ENCODE measurements around the gene DOCK11. TPM values are rescaled to one million over a fixed set of nuclear protein-coding genes. Genes with fewer than 3 reads are reported as not detected.
"Not testable (repeated sequence)": the region's sequence is repeated elsewhere in the genome, so short reads cannot be mapped to it uniquely, and the experiment has no call there.

The DOCK11 gene
- polyA plus RNA-seq, 10 donors = 16.8 to 31.9 (median 26.0) TPM

DNA sequence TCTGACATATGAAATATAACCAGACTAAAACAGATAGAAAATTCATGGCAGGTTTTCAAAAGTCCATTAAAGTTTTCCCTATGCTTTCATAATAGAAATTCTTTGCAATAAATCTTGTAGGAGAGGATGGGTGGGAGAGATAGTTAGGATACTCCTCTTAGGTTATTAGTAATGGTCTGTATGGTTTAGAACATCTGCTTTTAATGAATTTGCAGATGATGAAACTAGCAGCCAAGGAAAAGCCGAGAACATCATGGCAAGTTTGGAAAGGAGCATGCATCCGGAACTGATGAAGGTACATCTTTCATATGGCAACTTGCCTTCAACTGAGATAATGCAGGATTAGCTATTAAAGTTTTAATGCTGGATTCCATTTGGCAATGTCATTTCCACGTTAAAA, 70.7 kb downstream of the DOCK11 start:
- DNase-seq = peak; percentile 27 to 63 (median 51)

DNA sequence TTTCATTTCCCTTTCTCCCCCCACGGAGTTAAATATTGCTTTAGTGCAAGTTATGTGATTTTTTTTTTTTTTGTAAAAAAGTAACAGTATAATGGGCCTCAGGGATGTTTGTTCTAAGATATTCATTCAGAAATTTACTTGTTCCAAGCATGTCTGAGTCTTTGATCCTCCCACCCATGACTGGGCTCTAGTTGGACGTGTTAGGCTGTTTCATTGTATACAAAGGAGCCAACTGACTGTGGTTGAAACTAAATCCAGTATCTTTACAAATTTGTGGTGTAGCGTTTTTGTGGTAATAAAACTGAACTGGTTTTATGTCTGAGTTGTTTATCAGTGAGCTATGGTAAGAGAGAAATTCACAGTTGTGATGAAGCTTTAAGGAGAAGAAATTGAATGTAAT, 74.1 kb downstream of the DOCK11 start:
- no peak for DNase-seq

DNA sequence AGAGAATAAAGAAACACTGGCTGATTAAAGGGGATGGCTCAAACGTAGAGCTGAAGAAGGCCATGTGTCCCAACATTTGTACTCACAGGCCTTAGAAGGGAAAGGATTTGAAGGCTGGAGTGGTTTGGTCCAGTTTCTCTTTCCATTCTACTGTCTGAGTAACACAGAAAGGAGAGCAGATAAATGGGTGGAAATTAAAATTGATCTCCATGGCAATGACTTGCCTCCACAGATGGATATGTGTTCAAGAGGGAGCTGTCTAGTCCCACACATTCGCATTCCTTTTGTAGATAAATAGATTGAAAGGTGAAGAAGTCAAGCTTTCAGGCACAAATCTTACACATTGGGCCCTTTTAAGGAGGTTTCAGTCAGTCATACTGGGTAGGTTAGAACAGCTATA, 74.6 kb downstream of the DOCK11 start:
- no peak for DNase-seq

DNA sequence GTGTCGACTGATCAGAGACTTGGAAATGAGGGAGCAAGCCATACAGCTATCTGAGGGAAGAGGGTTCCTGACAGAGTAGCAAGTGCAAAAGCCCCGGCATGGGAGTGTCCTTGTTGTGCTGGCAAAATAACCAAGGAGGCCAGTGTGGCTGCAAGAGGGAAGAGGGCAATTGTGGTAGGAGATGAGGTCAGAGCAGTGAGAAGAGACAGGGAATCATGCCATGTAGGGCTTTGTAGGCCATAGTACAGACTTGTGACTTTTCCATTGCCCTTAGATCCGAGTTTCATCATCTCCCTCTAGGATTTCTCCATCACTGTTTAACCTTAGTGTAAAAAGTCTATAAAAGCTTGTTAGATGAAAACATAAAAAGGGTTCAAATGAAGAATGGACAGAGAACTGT, 76.2 kb downstream of the DOCK11 start:
- no peak for DNase-seq

DNA sequence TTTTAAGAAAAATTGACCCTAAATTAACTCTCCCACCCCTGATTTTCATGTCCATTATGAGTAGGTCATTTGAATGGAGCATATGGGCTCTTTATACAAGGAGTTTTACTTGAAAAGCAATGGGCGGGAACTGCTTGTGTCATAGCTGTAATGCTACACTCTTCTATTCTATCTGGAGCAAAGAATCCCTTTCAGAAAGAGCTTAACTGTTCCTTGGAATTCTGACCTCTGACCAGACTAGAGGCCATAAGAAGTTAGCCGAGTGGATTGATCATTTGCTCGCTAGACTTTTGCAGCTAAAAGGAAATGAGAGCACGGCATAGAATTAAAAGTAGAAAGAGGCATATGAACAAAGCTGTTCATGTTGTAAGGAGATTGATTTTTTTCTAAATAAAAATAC, 79.1 kb downstream of the DOCK11 start:
- DNase-seq = no peak

GRCh38 chrX:118577041-118577440, 81.4 kb downstream of the DOCK11 start:
- no peak for DNase-seq

DNA sequence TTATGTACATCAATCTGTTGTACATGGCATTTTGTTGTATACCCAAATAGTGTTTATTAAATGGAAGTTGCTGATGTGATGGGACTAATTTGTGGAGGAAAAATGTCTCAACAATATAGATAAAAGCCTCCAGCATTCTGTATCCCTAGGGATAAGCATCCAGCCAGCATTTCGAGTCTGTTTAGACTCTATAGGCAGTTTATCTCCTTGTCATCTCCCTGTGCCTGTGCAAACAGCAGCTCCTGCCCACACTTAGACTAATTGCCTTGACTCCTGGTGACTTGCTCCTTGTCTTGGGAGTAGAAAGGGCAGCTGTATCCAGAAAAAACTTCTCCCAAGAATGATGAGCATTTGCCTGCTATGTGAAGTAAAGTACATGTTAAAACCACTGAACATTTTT, 83.8 kb downstream of the DOCK11 start:
- DNase-seq = no peak

DNA sequence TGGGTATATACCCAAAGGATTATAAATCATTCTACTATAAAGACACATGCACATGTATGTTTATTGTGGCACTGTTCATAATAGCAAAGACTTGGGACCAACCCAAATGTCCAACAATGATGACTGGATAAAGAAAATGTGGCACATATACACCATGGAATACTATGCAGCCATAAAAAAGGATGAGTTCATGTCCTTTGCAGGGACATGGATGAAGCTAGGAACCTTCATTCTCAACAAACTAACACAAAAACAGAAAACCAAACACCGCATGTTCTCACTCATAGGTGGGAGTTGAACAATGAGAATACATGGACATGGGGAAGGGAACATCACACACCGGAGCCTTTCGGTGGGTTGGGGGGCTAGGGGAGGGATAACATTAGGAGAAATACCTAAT, 87.3 kb downstream of the DOCK11 start:
- not testable (repeated sequence) for DNase-seq

DNA sequence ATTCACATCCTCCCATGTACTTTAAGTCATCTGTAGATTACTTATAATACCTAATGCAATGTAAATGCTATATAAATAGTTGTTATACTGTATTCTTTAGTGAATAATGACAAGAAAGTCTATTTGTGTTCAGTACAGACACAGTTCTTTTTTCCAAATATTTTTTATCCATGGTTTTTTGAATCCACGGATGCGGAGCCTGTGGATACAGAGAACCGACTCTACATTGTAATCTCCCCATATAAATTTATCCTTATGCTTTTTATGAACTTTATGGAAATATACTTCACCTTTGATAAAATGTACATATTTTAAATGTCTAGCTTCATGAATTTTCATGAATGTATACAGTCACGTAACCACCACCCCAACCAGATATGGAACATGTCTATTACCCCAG, 88.2 kb downstream of the DOCK11 start:
- DNase-seq = no peak

DNA sequence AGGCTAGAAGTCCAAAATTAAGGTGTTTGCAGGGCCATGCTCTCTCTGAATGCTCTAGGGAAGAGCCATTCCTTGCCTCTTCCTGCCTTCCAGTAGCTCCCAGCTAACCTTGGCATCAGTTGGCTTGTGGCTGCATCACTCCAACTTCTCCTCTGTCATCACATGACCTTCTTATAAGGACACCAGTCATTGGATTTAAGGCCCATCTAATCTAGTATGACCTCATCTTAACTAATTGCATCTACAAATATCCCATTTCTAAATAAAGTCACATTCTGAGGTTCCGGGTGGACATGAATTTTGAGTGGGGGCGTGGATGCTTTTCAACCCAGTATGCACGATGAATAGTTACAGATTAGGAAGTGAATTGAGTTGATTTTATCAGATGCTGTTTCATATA, 89.7 kb downstream of the DOCK11 start:
- DNase-seq = no peak

GRCh38 chrX:118586206-118586605, 90.6 kb downstream of the DOCK11 start:
- DNase-seq = not testable (repeated sequence)

DNA sequence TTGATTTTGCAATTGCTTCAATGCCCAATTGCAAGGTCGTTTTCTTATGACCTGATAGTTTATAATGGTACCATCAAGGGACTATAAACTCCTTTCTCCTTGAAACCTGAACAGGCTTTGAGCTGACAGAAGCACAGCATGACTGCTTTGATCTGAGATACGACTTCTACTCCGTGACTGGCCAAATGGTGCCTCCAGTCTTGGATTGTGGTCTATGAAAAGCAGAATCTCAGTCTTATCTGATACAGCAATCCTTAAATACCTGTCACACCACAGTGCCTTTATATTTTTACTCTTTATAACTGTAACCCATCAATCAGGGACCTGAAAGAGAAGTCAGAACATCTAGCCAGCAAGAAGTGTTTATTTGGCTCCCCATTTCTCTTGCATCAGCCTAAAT, 93.1 kb downstream of the DOCK11 start:
- no peak for DNase-seq

DNA sequence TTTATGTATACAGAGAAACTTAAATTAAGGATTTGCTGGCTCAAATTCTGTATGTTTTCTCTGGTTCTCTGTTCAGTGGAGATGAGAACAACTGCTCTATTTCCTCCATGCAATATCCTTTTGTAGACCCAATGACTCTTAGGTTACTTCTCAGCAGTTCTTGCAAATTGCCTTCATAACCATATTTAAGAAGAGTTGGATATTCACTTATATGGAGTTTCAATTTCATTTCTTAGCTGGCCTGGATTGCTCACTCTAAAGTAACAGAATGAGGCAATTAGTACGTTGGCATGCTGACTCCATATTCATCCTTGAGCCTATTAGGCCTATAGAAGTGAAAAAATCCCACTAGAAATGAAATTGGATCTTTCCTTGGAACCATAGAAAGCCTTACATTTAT, 93.6 kb downstream of the DOCK11 start:
- no peak for DNase-seq

GRCh38 chrX:118593407-118593806, 97.8 kb downstream of the DOCK11 start:
- DNase-seq = no peak

- no peak for DNase-seq
These were observed 99.2 kb downstream of the DOCK11 start for GRCh38 chrX:118594697-118595420.

- peak in 2 of 3 donors; percentile 46 to 61 for DNase-seq
These were observed 100.0 kb downstream of the DOCK11 start for GRCh38 chrX:118595501-118596042.

DNA sequence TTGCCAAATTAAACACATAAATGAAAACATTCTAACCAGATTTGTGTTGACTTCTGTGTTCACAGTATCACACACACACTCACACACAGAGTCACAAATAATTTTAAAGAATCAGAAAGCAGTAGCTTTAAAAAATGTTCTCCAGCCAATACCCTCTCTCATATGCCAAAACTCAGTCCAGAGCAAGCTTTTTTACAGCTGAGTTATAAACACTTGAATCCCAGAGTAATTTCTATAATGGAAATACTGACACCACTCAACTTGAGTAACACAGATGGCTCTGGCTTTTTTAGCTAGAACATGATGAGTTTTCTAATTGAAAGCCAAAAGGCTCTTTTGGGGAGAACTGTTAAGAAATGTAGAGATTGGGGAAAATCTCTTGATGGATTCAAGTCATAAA, 100.8 kb downstream of the DOCK11 start:
- peak in 2 of 3 donors; percentile 45 to 55 for DNase-seq

DNA sequence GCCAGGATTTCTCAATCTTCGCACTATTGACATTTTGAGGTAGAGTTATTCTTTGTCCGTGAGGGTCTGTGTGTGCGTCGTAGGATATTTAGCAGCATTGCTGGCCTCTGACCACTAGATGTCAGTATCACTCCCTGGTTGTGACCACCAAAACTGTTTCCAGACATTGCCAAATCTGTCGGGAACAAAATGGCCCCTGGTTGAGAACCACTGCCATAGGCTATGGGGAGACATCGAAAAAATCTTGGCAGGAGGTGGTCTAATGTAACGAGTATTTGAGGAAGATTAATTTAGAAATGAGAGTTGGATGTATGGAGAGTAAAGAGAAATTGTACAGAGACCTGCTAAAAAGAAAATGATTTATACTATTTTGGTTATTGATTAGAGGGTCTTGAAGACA, 108.4 kb downstream of the DOCK11 start:
- peak in 2 of 3 donors; percentile 58 to 65 for DNase-seq

GRCh38 chrX:118612290-118612689, 116.7 kb downstream of the DOCK11 start:
- no peak for DNase-seq

GRCh38 chrX:118614150-118614549, 118.5 kb downstream of the DOCK11 start:
- DNase-seq = no peak

GRCh38 chrX:118615141-118615540, 119.5 kb downstream of the DOCK11 start:
- no peak for DNase-seq

- DNase-seq = peak in 2 of 3 donors; percentile 39 to 49
These were observed 125.6 kb downstream of the DOCK11 start for GRCh38 chrX:118621081-118621759.

GRCh38 chrX:118623062-118623461, 127.4 kb downstream of the DOCK11 start:
- DNase-seq = no peak
